BJ (cell line): ENCODE measurements around the gene DTNB. TPM values are rescaled to one million over a fixed set of nuclear protein-coding genes. Genes with fewer than 3 reads are reported as not detected.

Experiments used
- CTCF ChIA-PET: fragments of 350-600 bp; formaldehyde crosslinking; extraction: SDS; loops from one replicate; lab custom pipeline; 2021; ENCODE audit warnings: antibody characterized with exemption, inconsistent platforms; lab: Yijun Ruan, JAX
- POLR2A ChIA-PET: fragments of 300-600 bp; sonication (Branson Sonifier 250); formaldehyde crosslinking; extraction: SDS; loops from one replicate; lab custom pipeline; 2021; ENCODE audit warnings: antibody characterized with exemption; lab: Charles Lee
- DNase-seq: peaks from one replicate; pipeline ENCODE4 v3.0.0-alpha.2; 2011; ENCODE audit warnings: low read depth
- H3K27me3 ChIP-seq: 2 replicates; pipeline ENCODE4 v1.6.0; 2011; ENCODE audit warnings: low read length; ENCODE audit not compliant: control insufficient read depth, insufficient read depth
- H3K36me3 ChIP-seq: 2 replicates; pipeline ENCODE4 v1.5.1; 2011; ENCODE audit warnings: low read length; ENCODE audit not compliant: control insufficient read depth, insufficient read depth
- H3K4me3 ChIP-seq: 2 replicates; pipeline ENCODE4 v1.5.1; 2011; ENCODE audit warnings: low read depth, mild to moderate bottlenecking, control low read depth, low read length
- polyA plus RNA-seq: library from polyadenylated mRNA; depleted of rRNA; stranded (reverse); fragments of >200 nt; gene quantifications from 2 replicates; pipeline ENCODE4 v1.2.3, GENCODE V29; 2011
- TF ChIP-seq, protein P1 (sequence below): IDR thresholded peaks from 2 replicates; pipeline ENCODE4 v1.5.1; 2011; ENCODE audit warnings: low read depth, mild to moderate bottlenecking, control low read depth, inconsistent platforms, low read length, moderate library complexity; ENCODE audit not compliant: insufficient read depth

DTNB gene
- polyA plus RNA-seq, 1 experiment = 7.7 TPM

DNA sequence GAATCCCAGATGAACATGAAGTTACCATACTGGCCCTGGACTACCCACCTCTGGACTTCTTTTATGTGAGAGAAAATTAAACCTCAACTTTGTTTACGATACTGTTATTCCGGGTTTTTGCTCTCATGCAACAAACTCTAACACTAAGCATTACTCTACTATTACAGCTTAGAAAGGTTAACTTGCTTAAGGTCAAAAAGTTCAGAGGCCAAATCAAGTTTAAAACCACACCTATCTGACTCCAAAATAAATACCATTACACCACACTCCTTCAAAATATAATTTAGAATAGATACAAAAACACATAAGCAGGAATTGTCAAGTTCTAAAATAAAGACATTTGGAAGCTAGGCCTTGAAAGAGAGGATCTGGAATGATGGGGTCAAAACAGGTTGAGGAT lies 75.0 kb downstream of the DTNB start:
- Histone ChIP-seq H3K27me3 (no peaks in the 10 kb centered on the region), H3K4me3 (no peak overlapping the region), H3K36me3 (no peaks in the 10 kb centered on the region)
- CTCF ChIA-PET = interaction anchor here (0.9 to 2.1 kb wide), 3 partner anchors 10 to 103 kb away, joined by 3 to 7 read pairs (median 4); no protein-coding TSS in a partner anchor
- no peak for DNase-seq
- TF ChIP-seq, protein P1, sequence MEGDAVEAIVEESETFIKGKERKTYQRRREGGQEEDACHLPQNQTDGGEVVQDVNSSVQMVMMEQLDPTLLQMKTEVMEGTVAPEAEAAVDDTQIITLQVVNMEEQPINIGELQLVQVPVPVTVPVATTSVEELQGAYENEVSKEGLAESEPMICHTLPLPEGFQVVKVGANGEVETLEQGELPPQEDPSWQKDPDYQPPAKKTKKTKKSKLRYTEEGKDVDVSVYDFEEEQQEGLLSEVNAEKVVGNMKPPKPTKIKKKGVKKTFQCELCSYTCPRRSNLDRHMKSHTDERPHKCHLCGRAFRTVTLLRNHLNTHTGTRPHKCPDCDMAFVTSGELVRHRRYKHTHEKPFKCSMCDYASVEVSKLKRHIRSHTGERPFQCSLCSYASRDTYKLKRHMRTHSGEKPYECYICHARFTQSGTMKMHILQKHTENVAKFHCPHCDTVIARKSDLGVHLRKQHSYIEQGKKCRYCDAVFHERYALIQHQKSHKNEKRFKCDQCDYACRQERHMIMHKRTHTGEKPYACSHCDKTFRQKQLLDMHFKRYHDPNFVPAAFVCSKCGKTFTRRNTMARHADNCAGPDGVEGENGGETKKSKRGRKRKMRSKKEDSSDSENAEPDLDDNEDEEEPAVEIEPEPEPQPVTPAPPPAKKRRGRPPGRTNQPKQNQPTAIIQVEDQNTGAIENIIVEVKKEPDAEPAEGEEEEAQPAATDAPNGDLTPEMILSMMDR = no peak
- POLR2A ChIA-PET = no interaction called here

DNA sequence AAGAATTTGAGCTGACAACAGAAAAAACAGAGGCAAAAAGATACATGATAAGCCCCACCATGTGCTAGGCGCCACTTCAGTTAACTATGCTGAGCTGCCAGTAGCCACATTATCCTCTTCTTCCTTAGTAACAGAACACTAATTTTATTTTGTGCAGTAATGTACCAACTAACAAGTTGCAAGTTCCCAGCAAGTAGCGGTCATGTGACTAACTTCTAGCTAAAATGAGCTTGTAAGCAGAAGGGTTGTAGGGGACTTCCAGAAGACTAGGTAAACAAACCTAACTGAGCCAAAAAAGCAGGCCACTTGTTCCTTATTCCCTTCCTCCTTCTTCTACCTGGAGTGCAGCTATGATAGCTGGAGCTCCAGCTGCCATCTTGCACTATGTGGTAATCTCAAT lies 75.5 kb downstream of the DTNB start:
- TF ChIP-seq, protein P1 = no peak
- no peaks in the 10 kb centered on the region for H3K27me3 ChIP-seq
- no peak overlapping the region for H3K4me3 ChIP-seq
- no peaks in the 10 kb centered on the region for H3K36me3 ChIP-seq
- DNase-seq = no peak
- ChIA-PET POLR2A (no interaction called here), CTCF (interaction anchor here (0.5 to 2.1 kb wide), 4 partner anchors 10 to 103 kb away, joined by 3 to 7 read pairs (median 4); no protein-coding TSS in a partner anchor)

DNA sequence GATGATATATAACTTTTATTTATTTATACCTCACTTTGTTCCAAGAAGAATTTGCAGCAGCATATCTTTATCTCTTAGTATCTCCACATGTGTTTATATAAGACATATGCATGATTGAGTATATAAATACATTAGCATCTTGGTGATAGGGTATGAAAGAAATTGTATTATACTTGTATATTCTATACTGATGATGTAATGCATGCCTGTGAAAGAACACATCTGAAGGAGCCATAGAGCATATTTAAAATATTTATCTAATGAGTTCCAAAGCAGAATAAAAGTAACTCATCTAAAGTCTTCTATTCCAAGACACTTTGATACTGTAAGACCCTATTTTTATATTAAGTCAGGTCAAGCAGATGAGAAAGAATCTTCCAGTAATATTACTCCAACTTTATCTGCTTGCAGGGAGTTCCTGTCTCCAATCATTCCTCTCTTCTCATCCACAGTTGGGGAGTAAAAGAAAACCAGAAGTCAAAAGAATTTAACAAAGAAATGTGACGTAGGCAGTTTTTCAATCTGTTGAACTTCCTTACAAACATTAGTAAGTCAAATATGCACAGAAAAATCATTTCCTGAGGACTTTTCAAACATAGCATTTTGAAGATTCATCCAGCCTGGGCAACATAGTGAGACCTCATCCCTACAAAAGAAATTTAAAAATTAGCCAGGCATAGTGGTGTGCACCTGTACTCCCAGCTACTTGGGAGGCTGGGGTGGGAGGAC lies 76.7 kb downstream of the DTNB start:
- H3K4me3 ChIP-seq = no peak overlapping the region
- no peak for DNase-seq
- H3K36me3 ChIP-seq = no peaks in the 10 kb centered on the region
- TF ChIP-seq, protein P1 = no peak
- ChIA-PET POLR2A (no interaction called here), CTCF (no interaction called here)
- no peaks in the 10 kb centered on the region for H3K27me3 ChIP-seq

DNA sequence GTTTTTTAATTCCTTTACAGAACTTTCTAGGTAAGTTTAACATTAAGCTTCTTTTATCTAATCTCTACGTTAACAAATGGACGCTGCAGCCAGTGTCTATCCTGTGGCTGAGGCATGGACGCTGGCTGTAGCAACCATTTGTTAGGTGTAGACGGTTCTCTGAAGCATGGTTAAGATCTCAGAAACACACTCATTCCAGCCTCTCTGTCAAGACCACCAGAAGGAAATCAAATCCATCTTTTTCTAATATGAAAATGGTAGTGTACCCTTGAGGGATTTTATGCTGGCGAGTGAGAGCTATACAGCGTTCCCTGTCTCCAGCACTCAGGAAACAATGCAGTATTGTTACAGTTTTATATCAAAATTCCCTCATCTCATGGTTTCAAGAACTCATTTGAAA lies 78.0 kb downstream of the DTNB start:
- Histone ChIP-seq H3K36me3 (no peaks in the 10 kb centered on the region), H3K27me3 (no peaks in the 10 kb centered on the region), H3K4me3 (no peak overlapping the region)
- TF ChIP-seq, protein P1 = no peak
- CTCF ChIA-PET = no interaction called here
- DNase-seq = no peak
- POLR2A ChIA-PET = interaction anchor here (0.7 kb wide), 1 partner anchor 625 kb away, joined by 3 read pairs; no protein-coding TSS in a partner anchor

DNA sequence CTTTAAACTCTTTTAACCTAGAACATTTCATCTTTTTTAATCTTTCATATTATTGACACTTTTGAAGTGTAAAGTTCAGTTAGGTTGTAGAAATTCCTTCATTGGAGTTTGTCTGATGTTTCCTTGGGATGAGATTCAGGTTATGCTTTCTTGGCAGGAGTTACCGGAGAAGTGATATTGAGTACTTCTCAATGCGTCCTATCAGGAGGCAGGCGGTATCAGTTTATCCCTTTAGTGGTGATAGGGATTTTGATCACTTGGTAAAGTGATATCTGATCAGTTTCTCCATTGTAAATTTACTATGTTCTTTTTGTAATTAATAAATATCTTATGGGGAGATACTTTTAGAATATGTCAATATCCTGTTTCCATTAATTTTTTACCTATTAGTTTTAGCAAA lies 78.4 kb downstream of the DTNB start:
- H3K27me3 ChIP-seq = no peaks in the 10 kb centered on the region
- no peak for DNase-seq
- no peak overlapping the region for H3K4me3 ChIP-seq
- ChIA-PET POLR2A (no interaction called here), CTCF (no interaction called here)
- H3K36me3 ChIP-seq = no peaks in the 10 kb centered on the region
- TF ChIP-seq, protein P1 = no peak
